ENCODE results near the gene VAPB. TPM values are rescaled to one million over a fixed set of nuclear protein-coding genes. Genes with fewer than 3 reads are reported as not detected.

Gene VAPB
- total RNA-seq, 1 experiment from 2014 or later: 46.6 TPM

DNA sequence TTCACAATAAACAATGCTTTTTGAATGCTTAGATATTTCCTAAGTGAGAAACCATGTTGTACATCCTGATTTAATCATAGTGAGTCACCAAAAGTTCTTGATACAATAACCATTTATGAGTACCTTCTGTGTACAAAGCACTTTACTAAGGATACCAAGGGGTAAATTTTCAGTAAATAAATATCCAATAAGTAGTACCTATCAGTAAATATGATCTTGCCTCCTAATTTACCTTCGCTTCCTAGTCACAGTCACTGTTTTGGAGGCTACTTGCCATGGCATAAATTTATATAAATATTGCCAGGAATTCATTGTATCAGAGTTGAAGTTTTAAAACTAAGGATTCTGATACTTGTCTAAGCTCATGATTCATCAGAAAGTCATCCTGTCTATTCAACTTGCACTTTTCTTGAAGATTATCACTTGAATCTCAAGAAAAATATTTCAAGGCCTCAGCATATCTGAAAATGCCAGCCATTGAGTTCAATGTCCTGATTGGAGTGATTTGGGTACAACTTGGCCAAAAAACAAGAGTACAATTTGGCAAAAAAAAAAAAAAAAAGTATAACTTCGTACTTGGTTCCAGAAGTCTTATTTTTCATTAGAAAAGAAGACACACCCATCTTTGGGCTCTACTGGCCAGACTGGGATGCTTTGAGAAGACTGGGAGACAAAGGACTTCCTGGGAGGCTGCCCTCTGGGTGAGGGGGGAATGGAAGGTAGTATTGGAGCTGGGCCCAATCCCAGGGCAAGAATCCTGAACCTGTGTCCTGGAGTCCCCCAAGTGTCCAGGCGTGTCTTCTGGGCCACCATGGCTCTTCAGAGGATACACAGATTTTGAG lies 46.7 kb upstream of the VAPB start (continued):
- no peak for TF ChIP-seq ZNF263 (CRISPR knock-in tag; IDR thresholded peaks at IDR 0.05; ENCODE audit: low read depth)
- TF ChIP-seq ZNF317 (CRISPR knock-in tag; IDR thresholded peaks at IDR 0.05; ENCODE audit: borderline replicate concordance, low read depth): no peak
- no peak for TF ChIP-seq ZBTB43 (CRISPR knock-in tag; IDR thresholded peaks at IDR 0.05)
- no peak for TF ChIP-seq ATF1 (CRISPR knock-in tag; IDR thresholded peaks at IDR 0.05)
- TF ChIP-seq ETV6 (CRISPR knock-in tag; IDR thresholded peaks at IDR 0.05): no peak

- peaks cover 20% of the 10 kb centered on the region for H3K4me1 Mint-ChIP-seq
- ChIA-PET CTCF (no interaction called here), POLR2A (no interaction called here)
- peaks cover 17% of the 10 kb centered on the region for H3K9me3 Mint-ChIP-seq
- no peak overlapping the region; the same call in 1 of the 2 replicates for H3K27ac Mint-ChIP-seq
- peaks cover 28% of the 10 kb centered on the region for H3K36me3 Mint-ChIP-seq
- H3K27me3 Mint-ChIP-seq (ENCODE audit: low read depth): no peaks in the 10 kb centered on the region
- H3K4me3 Mint-ChIP-seq: no peak overlapping the region
- no peak for DNase-seq (ENCODE audit: low spot score)
- no peak for ATAC-seq
- TF ChIP-seq TP53 (CRISPR knock-in tag; IDR thresholded peaks at IDR 0.05) (no peak), GABPB1 (CRISPR knock-in tag; IDR thresholded peaks at IDR 0.05) (no peak), JUN (CRISPR knock-in tag; IDR thresholded peaks at IDR 0.05) (no peak), ELF4 (CRISPR knock-in tag; IDR thresholded peaks at IDR 0.05; ENCODE audit: low read depth) (no peak), ZNF232 (CRISPR knock-in tag; IDR thresholded peaks at IDR 0.05) (no peak)
- TF ChIP-seq, protein P1, sequence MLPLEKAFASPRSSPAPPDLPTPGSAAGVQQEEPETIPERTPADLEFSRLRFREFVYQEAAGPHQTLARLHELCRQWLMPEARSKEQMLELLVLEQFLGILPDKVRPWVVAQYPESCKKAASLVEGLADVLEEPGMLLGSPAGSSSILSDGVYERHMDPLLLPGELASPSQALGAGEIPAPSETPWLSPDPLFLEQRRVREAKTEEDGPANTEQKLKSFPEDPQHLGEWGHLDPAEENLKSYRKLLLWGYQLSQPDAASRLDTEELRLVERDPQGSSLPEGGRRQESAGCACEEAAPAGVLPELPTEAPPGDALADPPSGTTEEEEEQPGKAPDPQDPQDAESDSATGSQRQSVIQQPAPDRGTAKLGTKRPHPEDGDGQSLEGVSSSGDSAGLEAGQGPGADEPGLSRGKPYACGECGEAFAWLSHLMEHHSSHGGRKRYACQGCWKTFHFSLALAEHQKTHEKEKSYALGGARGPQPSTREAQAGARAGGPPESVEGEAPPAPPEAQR (CRISPR knock-in tag; IDR thresholded peaks at IDR 0.05): no peak
Observed at GRCh38 chr20:58344741-58345140, 44.3 kb upstream of the VAPB start.

- no peak overlapping the region for H3K4me3 Mint-ChIP-seq
- no peak for TF ChIP-seq GABPB1 (CRISPR knock-in tag; IDR thresholded peaks at IDR 0.05)
- no peak for TF ChIP-seq E2F1 (CRISPR knock-in tag; IDR thresholded peaks at IDR 0.05)
- TF ChIP-seq ELF4 (CRISPR knock-in tag; IDR thresholded peaks at IDR 0.05; ENCODE audit: low read depth): no peak
- TF ChIP-seq IRF2 (CRISPR knock-in tag; IDR thresholded peaks at IDR 0.05; ENCODE audit: borderline replicate concordance, low read depth): no peak
- no peak for TF ChIP-seq OVOL2 (CRISPR knock-in tag; IDR thresholded peaks at IDR 0.05; ENCODE audit: borderline replicate concordance)
- TF ChIP-seq ZNF416 (CRISPR knock-in tag; IDR thresholded peaks at IDR 0.05): no peak
- TF ChIP-seq ZNF138 (CRISPR knock-in tag; conservative IDR thresholded peaks at IDR 0.05): no peak
- H3K4me1 Mint-ChIP-seq: no peaks in the 10 kb centered on the region
- CTCF ChIA-PET: no interaction called here
- H3K9me3 Mint-ChIP-seq: peaks cover 4% of the 10 kb centered on the region; the same call in 1 of the 2 replicates
- ATAC-seq: no peak
- H3K36me3 Mint-ChIP-seq: peaks cover 22% of the 10 kb centered on the region
- H3K27me3 Mint-ChIP-seq (ENCODE audit: low read depth): no peaks in the 10 kb centered on the region
- H3K27ac Mint-ChIP-seq: no peak overlapping the region
- POLR2A ChIA-PET: no interaction called here
- DNase-seq (ENCODE audit: low spot score): no peak
Observed at GRCh38 chr20:58349570-58349969, 39.5 kb upstream of the VAPB start.

DNA sequence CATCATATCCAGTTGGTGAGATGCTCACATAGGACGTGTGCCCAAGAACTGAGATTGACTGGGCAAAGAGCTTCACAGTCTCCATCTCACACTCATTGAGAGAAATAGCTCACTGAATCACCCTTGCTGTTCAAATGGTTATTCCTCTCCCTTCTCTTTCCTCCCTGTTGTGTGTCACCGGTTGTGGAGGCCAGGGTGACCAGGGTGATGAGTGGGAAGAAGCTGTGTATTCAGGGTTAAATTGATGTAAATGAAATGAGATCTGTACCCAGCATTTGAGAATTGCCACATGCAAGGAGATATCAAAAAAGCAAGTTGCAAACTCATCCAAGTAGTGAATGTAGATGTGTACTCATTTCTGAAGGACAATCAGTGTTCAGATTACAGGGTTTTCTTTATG lies 36.6 kb upstream of the VAPB start:
- no peak for ATAC-seq
- DNase-seq (ENCODE audit: low spot score): no peak
- ChIA-PET CTCF (interaction anchor here (1.4 kb wide), 2 partner anchors 77 to 107 kb away, joined by 3 read pairs; no protein-coding TSS in a partner anchor), POLR2A (no interaction called here)
- Mint-ChIP-seq H3K36me3 (peaks cover 6% of the 10 kb centered on the region), H3K9me3 (no peaks in the 10 kb centered on the region), H3K27ac (no peak overlapping the region), H3K27me3 (ENCODE audit: low read depth) (no peaks in the 10 kb centered on the region), H3K4me1 (no peaks in the 10 kb centered on the region), H3K4me3 (no peak overlapping the region)
- no peak for TF ChIP-seq TEAD1 (CRISPR knock-in tag; IDR thresholded peaks at IDR 0.05)
- TF ChIP-seq ETV6 (CRISPR knock-in tag; IDR thresholded peaks at IDR 0.05): no peak
- TF ChIP-seq, protein P2, sequence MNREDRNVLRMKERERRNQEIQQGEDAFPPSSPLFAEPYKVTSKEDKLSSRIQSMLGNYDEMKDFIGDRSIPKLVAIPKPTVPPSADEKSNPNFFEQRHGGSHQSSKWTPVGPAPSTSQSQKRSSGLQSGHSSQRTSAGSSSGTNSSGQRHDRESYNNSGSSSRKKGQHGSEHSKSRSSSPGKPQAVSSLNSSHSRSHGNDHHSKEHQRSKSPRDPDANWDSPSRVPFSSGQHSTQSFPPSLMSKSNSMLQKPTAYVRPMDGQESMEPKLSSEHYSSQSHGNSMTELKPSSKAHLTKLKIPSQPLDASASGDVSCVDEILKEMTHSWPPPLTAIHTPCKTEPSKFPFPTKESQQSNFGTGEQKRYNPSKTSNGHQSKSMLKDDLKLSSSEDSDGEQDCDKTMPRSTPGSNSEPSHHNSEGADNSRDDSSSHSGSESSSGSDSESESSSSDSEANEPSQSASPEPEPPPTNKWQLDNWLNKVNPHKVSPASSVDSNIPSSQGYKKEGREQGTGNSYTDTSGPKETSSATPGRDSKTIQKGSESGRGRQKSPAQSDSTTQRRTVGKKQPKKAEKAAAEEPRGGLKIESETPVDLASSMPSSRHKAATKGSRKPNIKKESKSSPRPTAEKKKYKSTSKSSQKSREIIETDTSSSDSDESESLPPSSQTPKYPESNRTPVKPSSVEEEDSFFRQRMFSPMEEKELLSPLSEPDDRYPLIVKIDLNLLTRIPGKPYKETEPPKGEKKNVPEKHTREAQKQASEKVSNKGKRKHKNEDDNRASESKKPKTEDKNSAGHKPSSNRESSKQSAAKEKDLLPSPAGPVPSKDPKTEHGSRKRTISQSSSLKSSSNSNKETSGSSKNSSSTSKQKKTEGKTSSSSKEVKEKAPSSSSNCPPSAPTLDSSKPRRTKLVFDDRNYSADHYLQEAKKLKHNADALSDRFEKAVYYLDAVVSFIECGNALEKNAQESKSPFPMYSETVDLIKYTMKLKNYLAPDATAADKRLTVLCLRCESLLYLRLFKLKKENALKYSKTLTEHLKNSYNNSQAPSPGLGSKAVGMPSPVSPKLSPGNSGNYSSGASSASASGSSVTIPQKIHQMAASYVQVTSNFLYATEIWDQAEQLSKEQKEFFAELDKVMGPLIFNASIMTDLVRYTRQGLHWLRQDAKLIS (CRISPR knock-in tag; IDR thresholded peaks at IDR 0.05; ENCODE audit: borderline replicate concordance): no peak
- no peak for TF ChIP-seq MLX (CRISPR knock-in tag; IDR thresholded peaks at IDR 0.05)
- TF ChIP-seq FOXK1 (CRISPR knock-in tag; IDR thresholded peaks at IDR 0.05): no peak

Measured in WTC11 (cell line).